GM23248 (cell line): ENCODE data around the gene C22orf39.

Source experiments
- EZH2 ChIP-seq: fragments of 200-600 bp; sonication (generic); IDR thresholded peaks from 2 replicates; pipeline ENCODE4 v1.6.1; 2018; ENCODE audit warnings: antibody characterized with exemption, mild to moderate bottlenecking; ENCODE audit not compliant: insufficient read depth, poor library complexity, severe bottlenecking
- EZH2phosphoT487 ChIP-seq: fragments of 200-600 bp; sonication (generic); IDR thresholded peaks from 2 replicates; pipeline ENCODE4 v1.6.1; 2018; ENCODE audit warnings: antibody characterized with exemption, moderate library complexity, mild to moderate bottlenecking, low read depth; ENCODE audit not compliant: insufficient read depth

DNA sequence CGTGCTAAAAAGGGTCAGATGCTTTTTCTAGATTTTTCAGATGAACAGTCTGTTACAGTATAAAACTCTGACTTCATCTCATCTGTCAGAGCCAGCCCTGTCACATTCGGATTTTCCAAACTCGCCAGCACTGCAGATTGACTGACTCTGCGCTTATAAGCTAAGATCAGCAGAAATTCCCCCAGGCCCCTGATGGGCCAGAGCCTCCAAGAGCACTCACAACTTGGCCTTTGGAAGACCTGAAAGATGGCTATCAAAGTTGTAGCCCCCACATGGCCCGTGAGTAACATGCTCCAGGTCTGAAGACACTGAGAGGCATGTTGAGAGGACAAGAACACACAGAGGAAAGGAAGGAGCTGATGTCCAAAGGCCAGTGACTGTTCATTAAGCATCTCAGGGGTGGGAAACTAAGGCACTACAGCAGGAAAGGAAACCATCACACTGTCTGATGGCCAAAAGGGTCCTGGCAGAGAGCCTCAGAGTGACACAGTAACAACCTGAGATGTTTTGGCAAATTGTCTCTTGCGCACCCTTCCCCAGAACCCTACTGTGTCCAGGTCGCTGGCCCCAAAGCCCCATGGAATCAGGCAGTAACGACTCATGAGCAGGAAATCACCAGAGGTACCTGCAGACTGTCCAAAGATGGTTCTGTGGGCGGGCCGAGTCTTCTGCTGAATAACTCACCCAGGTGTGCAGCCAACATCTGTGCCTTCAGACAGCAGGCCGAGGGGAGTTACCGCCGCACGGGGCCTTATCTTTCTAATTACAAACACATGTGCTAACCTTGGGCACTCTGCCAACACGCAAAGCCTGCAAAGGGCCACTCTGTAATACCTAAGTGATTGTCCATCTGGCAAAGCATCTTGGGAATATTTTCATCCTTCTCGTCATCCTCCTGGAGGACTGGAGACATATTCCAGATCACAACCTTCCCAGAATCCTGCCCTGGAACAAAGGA is 39.6 kb downstream of the C22orf39 start:
- no peak for TF ChIP-seq EZH2
- TF ChIP-seq EZH2phosphoT487 = no peak
